Measurements from ENCODE around the gene CCL27.

Gene CCL27

DNA sequence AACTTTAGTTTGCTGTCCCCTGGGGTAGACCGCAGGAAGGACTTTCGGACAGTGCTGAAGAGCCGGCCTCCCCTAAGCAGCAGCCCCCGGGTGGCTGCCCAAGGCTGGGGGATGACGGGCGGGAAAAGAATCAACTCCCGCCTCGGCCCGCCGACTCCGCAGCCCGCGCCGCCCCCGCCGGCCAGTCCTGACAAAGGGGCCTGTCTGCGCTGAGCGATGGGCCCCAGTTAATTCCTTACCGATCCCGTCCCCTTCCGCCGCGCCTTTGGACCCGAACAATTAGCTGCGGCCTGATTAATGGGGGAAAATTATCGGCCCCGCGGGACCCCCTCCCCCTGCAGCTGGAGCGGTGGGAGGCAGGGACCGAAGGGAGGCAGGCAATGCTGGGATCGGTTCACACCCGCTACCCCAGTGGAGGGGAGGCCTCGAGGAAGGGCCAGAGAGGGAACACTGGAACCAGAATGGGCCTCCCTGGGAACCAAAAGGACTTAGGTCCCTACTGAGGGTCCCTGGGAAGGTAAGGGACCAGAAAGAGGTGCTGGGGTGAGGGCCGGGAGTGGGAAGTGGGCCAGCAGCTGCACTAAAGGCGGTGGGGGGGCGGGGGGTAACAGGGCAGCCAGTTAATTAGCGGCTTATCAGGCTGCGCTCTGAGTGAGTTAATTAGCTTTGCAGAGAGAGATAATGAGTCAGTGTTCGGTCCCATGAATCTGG, 37.8 kb downstream of the CCL27 start:
- DNase-seq: no peak

DNA sequence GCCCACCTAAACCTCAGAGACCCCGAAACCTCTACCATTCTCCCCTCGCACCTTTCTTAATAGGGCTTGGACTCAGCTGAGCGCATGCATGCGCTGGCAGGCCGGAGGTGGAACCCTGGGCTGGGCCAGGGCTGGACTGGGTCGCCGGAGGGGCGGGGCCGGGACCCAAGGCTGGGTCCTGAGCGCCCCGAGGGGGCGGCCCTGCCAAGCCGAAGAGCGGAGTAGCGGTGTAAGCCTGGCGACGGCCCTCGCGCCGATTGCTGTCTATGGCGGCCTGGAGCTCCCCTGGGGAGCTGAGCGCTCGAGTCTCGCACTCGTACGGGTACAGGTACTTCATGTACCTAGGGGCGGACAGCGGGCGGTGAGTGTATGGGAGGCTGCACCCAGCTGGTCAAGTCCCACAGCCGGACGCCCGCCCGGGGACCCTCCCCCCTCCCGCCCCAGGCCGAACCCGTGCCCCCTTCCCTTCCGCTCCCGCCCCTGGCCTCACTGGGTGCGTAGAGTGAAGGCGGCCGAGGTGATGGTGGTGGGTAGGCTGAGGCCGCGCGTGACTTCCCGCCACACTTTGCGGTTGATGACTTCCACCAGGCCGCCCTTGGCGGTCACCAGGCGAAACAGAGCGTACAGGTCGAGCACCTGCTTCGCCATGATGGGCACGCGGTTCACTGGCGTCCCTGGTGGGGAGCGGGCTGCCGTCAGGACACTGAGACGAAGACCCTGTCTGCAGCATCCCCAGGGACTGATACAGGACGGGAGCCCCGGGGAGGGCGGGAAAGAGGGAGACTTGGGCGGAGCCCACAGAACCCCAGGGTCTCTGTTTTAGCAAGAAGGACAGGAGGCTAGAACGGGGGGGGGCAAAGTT, 38.9 kb downstream of the CCL27 start:
- DNase-seq: peak in 4 of 6 experiments; percentile 12 to 39 (median 18)

DNA sequence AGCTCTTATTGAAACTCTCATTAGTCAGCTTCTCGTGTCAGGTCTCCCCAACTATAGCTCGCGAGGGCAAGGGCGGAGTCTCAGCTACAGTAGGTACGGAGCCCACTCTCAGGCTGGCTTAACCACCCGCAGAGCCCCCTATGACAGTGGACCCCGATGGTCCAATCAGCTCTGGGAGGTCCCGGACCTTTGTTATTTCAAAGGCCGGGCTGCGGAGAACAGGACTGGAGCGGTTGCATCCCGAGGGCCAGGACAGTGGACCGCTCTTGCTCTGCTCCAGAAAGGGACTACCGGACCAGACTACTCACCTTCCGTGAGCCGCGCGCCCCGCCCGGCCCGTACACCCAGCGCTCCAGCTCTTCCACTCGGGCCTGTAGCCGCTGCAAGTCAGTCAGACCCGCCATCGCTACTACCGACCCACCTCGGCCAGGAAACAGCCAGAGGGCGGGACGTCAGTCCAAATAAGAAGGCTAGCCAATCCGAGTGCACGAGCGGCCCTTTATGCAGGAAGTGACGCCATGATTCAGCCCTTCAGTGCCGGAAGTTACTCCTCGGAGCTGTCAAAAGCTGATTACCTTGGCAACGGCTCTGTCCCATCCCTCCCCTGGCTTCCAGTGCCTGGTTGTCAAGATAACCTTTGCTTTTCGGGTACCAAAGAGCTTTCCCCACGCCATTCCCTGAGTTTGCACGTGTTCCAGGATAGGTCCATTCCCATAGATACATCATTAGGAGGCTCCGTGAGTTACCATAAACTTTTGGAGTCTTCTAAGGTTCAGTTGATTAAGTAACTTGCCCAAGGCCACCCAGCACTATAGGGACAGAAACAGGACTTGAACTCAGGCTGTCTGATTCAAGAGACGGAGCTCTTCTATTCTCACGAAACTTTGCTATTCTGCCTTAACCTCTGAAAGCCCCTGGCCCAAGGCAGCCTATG, 42.1 kb downstream of the CCL27 start, which contains the start of gene DCTN3:
TSS of gene DCTN3 (minus strand) at position 435 of the 934 bp plus-strand sequence. CDS start at position 404, 31 bp downstream.
- peak; percentile 76 to 92 (median 89) for DNase-seq

DNA sequence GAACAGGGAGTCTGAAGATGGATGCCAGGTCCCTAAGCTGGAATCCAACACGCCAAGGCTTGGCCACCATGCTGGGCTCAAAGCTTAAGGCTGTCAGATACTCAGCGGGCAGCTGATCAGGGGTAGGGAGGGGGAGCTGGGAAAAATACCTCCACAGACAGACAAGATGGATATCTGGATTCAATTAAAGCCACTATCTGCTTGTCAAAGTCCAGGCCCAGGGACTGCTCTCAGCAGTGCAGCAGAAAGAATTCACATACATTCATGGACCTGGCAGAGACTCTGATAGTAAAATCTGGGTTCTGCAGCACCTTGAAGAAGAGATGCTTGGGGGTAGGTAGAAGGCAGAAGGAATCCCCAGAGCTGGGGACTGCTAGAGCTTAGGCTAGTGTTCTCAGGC, 47.3 kb downstream of the CCL27 start:
- DNase-seq: no peak

DNA sequence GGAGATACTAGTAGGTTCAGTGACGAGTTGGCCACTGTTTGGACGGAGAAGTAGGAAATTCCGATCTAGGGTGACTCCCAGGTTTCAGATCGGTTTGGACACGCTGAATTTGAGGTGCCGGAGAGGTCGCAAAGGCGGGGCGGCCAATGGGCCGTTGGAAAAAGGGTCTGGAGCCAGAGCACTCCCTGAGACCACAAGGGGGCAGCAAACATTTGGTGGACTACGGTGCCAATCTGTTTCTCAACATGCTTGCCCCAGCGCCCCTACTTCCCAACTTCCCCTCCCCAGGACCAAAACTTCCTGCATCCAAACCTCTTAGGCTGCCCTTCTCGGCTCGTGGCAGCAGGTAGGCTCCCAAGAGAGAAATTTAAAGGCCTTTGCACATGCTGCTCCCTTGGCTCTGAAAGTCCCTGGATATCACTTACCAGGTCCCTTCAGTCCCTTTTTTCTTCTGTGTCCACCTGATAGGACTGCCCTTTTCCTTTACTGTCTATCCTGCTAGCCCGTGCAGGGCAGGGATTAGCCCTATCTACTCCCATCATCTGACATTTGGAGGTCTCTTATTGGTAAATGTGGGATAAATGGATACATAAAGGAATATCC, 49.6 kb downstream of the CCL27 start:
- peak; percentile 27 to 74 (median 52) for DNase-seq
